SH-SY5Y (cell line): ENCODE results near the gene DNAJC8.

Source experiments
- GATA2 ChIP-seq: IDR thresholded peaks from 2 replicates; pipeline ENCODE4 v1.6.1; 2011; ENCODE audit warnings: mild to moderate bottlenecking, low read depth, low read length
- GATA3 ChIP-seq: IDR thresholded peaks from 2 replicates; pipeline ENCODE4 v1.6.1; 2011; ENCODE audit warnings: low read depth, mild to moderate bottlenecking, low read length, moderate library complexity

GRCh38 chr1:28193701-28194161, 39.1 kb downstream of the DNAJC8 start:
- TF ChIP-seq GATA2 (no peak), GATA3 (no peak)
